NCI-H82 (cell line): ENCODE measurements around the gene FYN.

ENCODE experiments used
- DNase-seq: peaks from one replicate; lab custom pipeline; 2025; lab: John Stamatoyannopoulos, UW

FYN gene

GRCh38 chr6:111769365-111770152 is 103.7 kb downstream of the FYN start:
- no peak for DNase-seq

- no peak for DNase-seq
Measured at GRCh38 chr6:111768431-111768770, 104.9 kb downstream of the FYN start.

GRCh38 chr6:111767752-111768430 is 105.4 kb downstream of the FYN start:
- DNase-seq = no peak

- DNase-seq = no peak
Measured at GRCh38 chr6:111766201-111766857, 106.9 kb downstream of the FYN start.

GRCh38 chr6:111765763-111766162 is 107.5 kb downstream of the FYN start:
- no peak for DNase-seq

GRCh38 chr6:111764238-111765175 is 108.7 kb downstream of the FYN start:
- no peak for DNase-seq

- no peak for DNase-seq
Measured at GRCh38 chr6:111763381-111763780, 109.9 kb downstream of the FYN start.

- no peak for DNase-seq
Measured at GRCh38 chr6:111761783-111762312, 111.4 kb downstream of the FYN start.

GRCh38 chr6:111761212-111761611 is 112.0 kb downstream of the FYN start:
- DNase-seq = peak; percentile 89

GRCh38 chr6:111759836-111760785 is 113.1 kb downstream of the FYN start:
- DNase-seq = peak; percentile 68

- DNase-seq = no peak
Measured at GRCh38 chr6:111759331-111759835, 113.9 kb downstream of the FYN start.

- DNase-seq = no peak
Measured at GRCh38 chr6:111758608-111759329, 114.5 kb downstream of the FYN start.

- DNase-seq = no peak
Measured at GRCh38 chr6:111757342-111757741, 115.9 kb downstream of the FYN start.

GRCh38 chr6:111754423-111754822 is 118.8 kb downstream of the FYN start:
- DNase-seq = no peak

- DNase-seq = no peak
Measured at GRCh38 chr6:111753573-111753972, 119.7 kb downstream of the FYN start.

GRCh38 chr6:111752476-111752875 is 120.8 kb downstream of the FYN start:
- DNase-seq = no peak

GRCh38 chr6:111750753-111751673 is 122.2 kb downstream of the FYN start:
- no peak for DNase-seq

GRCh38 chr6:111750153-111750552 is 123.1 kb downstream of the FYN start:
- DNase-seq = no peak

GRCh38 chr6:111748231-111748647 is 125.0 kb downstream of the FYN start:
- no peak for DNase-seq
